Left lung (tissue), 10 donors: ENCODE measurements around the gene SBSN. TPM values are rescaled to one million over a fixed set of nuclear protein-coding genes. Genes with fewer than 3 reads are reported as not detected.

Experiments used
- ATAC-seq: fragments of 200-7000 bp; cut with Tn5 transposase; one replicate; pipeline ENCODE4 v1.9.1; 2020; ENCODE audit warnings: moderate library complexity
- DNase-seq, 4 donors: peaks; one replicate each; pipeline ENCODE4 v3.0.0-alpha.2; 2013 to 2020
- H3K27ac ChIP-seq, 2 donors: fragments of 200-600 bp; sonication (generic) in 1 of 2; one replicate each; pipeline versions ENCODE4 v1.5.0 to v1.8.0; 2020 to 2021
- H3K27me3 ChIP-seq, 2 donors: fragments of 200-600 bp; sonication (generic) in 1 of 2; one replicate each; pipeline versions ENCODE4 v1.5.0 to v1.8.0; 2020 to 2021
- H3K36me3 ChIP-seq, 2 donors: fragments of 200-600 bp; sonication (generic) in 1 of 2; one replicate each; pipeline versions ENCODE4 v1.5.0 to v1.8.0; 2020 to 2021
- H3K4me1 ChIP-seq, 2 donors: fragments of 200-600 bp; one replicate each; pipeline ENCODE4 v1.8.0; 2021
- H3K4me3 ChIP-seq, 2 donors: fragments of 200-600 bp; sonication (generic) in 1 of 2; one replicate each; pipeline versions ENCODE4 v1.5.0 to v1.8.0; 2020 to 2021; ENCODE audit warnings: mild to moderate bottlenecking in 1 of 2
- H3K9me3 ChIP-seq, 2 donors: fragments of 200-600 bp; sonication (generic) in 1 of 2; one replicate each; pipeline versions ENCODE4 v1.5.0 to v1.8.0; 2020 to 2021
- CTCF ChIP-seq, 2 donors: fragments of 200-600 bp; sonication (generic) in 1 of 2; IDR thresholded peaks; one replicate each; pipeline versions ENCODE4 v1.5.0 to v1.8.0; 2021; ENCODE audit warnings: antibody characterized with exemption in 2 of 2
- intact Hi-C, 2 donors: fragments of 100-400 bp; cut with DNase I; formaldehyde crosslinking; loops; one replicate each; pipeline versions ENCODE4 v1.11.2 to v1.14.2; 2022
- polyA plus RNA-seq, 6 donors: library from polyadenylated mRNA; unstranded; fragments of 120-200 nt; gene quantifications; one replicate each; pipeline ENCODE4 v1.2.1, GENCODE V29; 2013; ENCODE audit not compliant: insufficient read length in 6 of 6
- total RNA-seq, 2 donors: library from RNA; stranded (reverse); fragmentation: NEBNext Ultra II Directional; extraction: Animal tissue kit (Norgen Biotek cat#: 25700); gene quantifications; one replicate each; pipeline ENCODE4 v1.2.1, GENCODE V29; 2021
- donor health status: DM: no; HTN: yes; CAD: no.
- donor health status: DM: no; HTN: no; CAD: no.

Gene SBSN
- total and polyA plus RNA-seq, 8 donors = 0.09 to 0.20 (median 0.11) TPM; not detected in 5

- Histone ChIP-seq H3K36me3 (no peaks in the 10 kb centered on the region), H3K9me3 (no peaks in the 10 kb centered on the region), H3K4me1 (peaks cover 0 to 8% of the 10 kb centered on the region in 2 donors), H3K27ac (no peak overlapping the region), H3K4me3 (no peak overlapping the region), H3K27me3 (peaks cover 0 to 3% of the 10 kb centered on the region in 2 donors)
- TF ChIP-seq CTCF (IDR thresholded peaks at IDR 0.05) = no peak
- ATAC-seq (no peak), DNase-seq (no peak)
- intact Hi-C loops = loop anchor here in 1 of 2 donors (10.0 kb wide), 1 partner anchor 144 kb away; the partner anchor contains the start of gene FFAR3
These were observed 29.1 kb downstream of the SBSN start for GRCh38 chr19:35498984-35499527.

GRCh38 chr19:35498220-35498619, 29.9 kb downstream of the SBSN start:
- Histone ChIP-seq H3K4me1 (peaks cover 0 to 8% of the 10 kb centered on the region in 2 donors), H3K36me3 (no peaks in the 10 kb centered on the region), H3K4me3 (no peak overlapping the region), H3K9me3 (no peaks in the 10 kb centered on the region), H3K27me3 (peaks cover 0 to 3% of the 10 kb centered on the region in 2 donors), H3K27ac (no peak overlapping the region)
- TF ChIP-seq CTCF (IDR thresholded peaks at IDR 0.05) = no peak
- ATAC-seq (no peak), DNase-seq (no peak)
- intact Hi-C loops = loop anchor here in 1 of 2 donors (10.0 kb wide), 1 partner anchor 143 kb away; the partner anchor contains the start of gene FFAR3

- Histone ChIP-seq H3K27ac (no peak overlapping the region), H3K9me3 (no peaks in the 10 kb centered on the region), H3K27me3 (peaks cover 0 to 3% of the 10 kb centered on the region in 2 donors), H3K4me1 (peaks cover 0 to 8% of the 10 kb centered on the region in 2 donors), H3K36me3 (no peaks in the 10 kb centered on the region), H3K4me3 (no peak overlapping the region)
- ATAC-seq (no peak), DNase-seq (no peak)
- intact Hi-C loops = loop anchor here in 1 of 2 donors (10.0 kb wide), 1 partner anchor 143 kb away; the partner anchor contains the start of gene FFAR3
- no peak for TF ChIP-seq CTCF (IDR thresholded peaks at IDR 0.05)
These were observed 30.7 kb downstream of the SBSN start for GRCh38 chr19:35497406-35497805.

- peak; percentile 50 to 94 (median 66) for DNase-seq
- intact Hi-C loops = loop anchor here in 1 of 2 donors (10.0 kb wide), 1 partner anchor 141 kb away; the partner anchor contains the start of gene FFAR3
- TF ChIP-seq CTCF (IDR thresholded peaks at IDR 0.05) = peak; percentile 99
These were observed 32.7 kb downstream of the SBSN start for GRCh38 chr19:35495107-35496064.

GRCh38 chr19:35493971-35494370, 34.1 kb downstream of the SBSN start:
- Histone ChIP-seq H3K9me3 (no peaks in the 10 kb centered on the region), H3K4me1 (peaks cover 0 to 8% of the 10 kb centered on the region in 2 donors), H3K27ac (no peak overlapping the region), H3K4me3 (no peak overlapping the region), H3K27me3 (peaks cover 0 to 14% of the 10 kb centered on the region in 2 donors), H3K36me3 (no peaks in the 10 kb centered on the region)
- ATAC-seq (no peak), DNase-seq (no peak)
- no peak for TF ChIP-seq CTCF (IDR thresholded peaks at IDR 0.05)
- intact Hi-C loops = loop anchor here in 1 of 2 donors (10.0 kb wide), 1 partner anchor 139 kb away; the partner anchor contains the start of gene FFAR3

More at GRCh38 chr19:35495107-35496064, 32.7 kb downstream of the SBSN start:
- no peaks in the 10 kb centered on the region for H3K36me3 ChIP-seq
- no peak overlapping the region for H3K4me3 ChIP-seq
- H3K27ac ChIP-seq = no peak overlapping the region
- peaks cover 0 to 2% of the 10 kb centered on the region in 2 donors for H3K27me3 ChIP-seq
- ATAC-seq = peak; percentile 99
- H3K9me3 ChIP-seq = no peaks in the 10 kb centered on the region
- H3K4me1 ChIP-seq = peaks cover 0 to 8% of the 10 kb centered on the region in 2 donors
